SU-DHL-6 (cell line): Measurements from ENCODE around the gene UBE2O.

Experiments
- CTCF ChIP-seq: fragments of 200-600 bp; sonication (generic); IDR thresholded peaks from one replicate; pipeline ENCODE4 v1.5.1; 2017; ENCODE audit warnings: antibody characterized with exemption, mild to moderate bottlenecking, low read length, moderate library complexity; ENCODE audit not compliant: insufficient read depth, poor library complexity, severe bottlenecking
- EZH2phosphoT487 ChIP-seq: fragments of 200-600 bp; sonication (generic), shearing (Covaris generic); conservative IDR thresholded peaks from 2 replicates; pipeline ENCODE4 v1.6.1; 2018; ENCODE audit warnings: mild to moderate bottlenecking, antibody characterized with exemption, low read length, moderate library complexity, mixed read lengths

DNA sequence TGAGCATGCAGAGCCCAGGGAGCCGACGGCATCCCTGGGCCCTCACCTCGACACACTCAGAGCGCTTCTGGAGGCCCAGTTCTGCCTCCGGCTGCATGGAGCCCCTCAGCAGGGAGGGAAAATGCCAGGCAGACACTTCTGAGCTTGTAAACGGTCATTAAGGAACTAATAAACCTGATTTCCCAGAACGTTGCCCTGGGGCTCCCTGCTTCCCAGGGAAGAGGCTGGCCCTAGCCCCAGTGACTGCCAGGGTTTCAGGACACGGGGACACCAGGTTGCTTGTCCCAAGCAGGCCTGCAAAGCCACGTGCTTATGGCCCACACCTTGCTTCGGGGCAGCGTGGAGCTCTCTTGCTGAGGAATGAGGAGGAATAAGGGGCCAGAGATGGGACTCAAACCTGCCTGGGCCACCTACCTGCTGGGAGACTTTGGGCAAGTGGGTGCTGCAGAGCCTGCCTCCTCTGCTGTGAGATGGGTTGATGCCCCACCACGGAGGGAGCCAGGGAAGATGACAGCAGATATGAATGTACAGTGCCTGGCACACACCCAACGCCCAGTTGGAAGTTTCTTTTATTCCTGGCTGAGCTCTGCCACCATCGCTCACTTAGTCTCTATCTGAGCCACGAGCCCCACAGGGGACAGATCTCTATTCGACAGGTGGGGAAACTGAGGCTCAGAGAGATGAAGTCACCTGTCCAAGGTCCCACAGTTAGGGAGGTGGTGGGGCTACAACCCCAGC is 42.9 kb upstream of the UBE2O start:
- TF ChIP-seq CTCF (no peak), EZH2phosphoT487 (no peak)
